ENCODE measurements around the gene PTPRA. TPM values are rescaled to one million over a fixed set of nuclear protein-coding genes. Genes with fewer than 3 reads are reported as not detected.
A peak's percentile ranks its signal among the peaks of the same experiment; 100 is the strongest.

Gene PTPRA
- total and polyA plus RNA-seq, 9 of the 15 experiments (the other 6 are each of a cell fraction or from before 2014, with no cell fraction given) = 3.4 to 80.5 (median 28.0) TPM

DNA sequence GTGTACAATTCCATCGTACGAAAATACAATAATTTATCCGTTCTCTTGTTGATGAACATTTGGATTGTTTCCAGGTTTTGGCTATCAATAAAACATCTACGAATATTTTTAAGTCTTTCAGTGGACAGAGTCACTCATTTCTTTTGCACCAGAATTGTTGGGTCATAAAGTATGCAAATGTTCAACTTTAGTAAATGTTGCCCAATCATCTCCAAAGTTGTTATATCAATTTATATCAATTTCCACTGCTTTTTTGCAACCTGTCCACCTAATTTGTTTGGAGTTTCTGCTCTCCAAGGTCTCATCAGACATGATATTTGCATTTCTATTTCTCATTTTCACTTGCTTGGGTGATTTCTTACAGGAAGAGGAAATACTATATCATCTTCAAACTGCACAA lies 46.6 kb upstream of the PTPRA start:
- H3K27ac ChIP-seq (ENCODE audit: extremely low read depth, low read depth, low read length) = no peak overlapping the region
- peaks cover 2 to 5% of the 10 kb centered on the region in 2 experiments; a peak in 2 of 5 replicates for H3K4me1 ChIP-seq (replicated peaks in 1 of 2; ENCODE audit: control insufficient read depth in 2 of 2, insufficient read depth in 2 of 2, low read length in 2 of 2)
- no peaks in the 10 kb centered on the region for H3K36me3 ChIP-seq (ENCODE audit: control insufficient read depth, insufficient read depth, low read length)
- H3K4me3 ChIP-seq = no peak overlapping the region
- H2AFZ ChIP-seq (ENCODE audit: low read depth, low read length) = no peak overlapping the region
- 24% methylated on average over 4 of the region's 4 CpGs for WGBS (ENCODE audit: insufficient coverage, low coverage, missing lambda C conversion rate)
- no peaks in the 10 kb centered on the region for H3K9me1 ChIP-seq (ENCODE audit: control insufficient read depth, insufficient read depth, low read length)
- no peaks in the 10 kb centered on the region for H3K9me3 ChIP-seq (replicated peaks; ENCODE audit: control insufficient read depth, insufficient read depth, low read depth, low read length)
- H3K79me2 ChIP-seq (ENCODE audit: control insufficient read depth, insufficient read depth, low read length) = no peaks in the 10 kb centered on the region
- intact Hi-C loops (cut with micrococcal nuclease) = no loop called here
- no TSS peak for BruUV-seq (replicated peaks)
- POLR2A ChIA-PET = interaction anchor here (1.1 kb wide), 1 partner anchor 14 kb away, joined by 3 read pairs; the partner anchor contains the start of genes PCED1A and VPS16
- no peaks in the 10 kb centered on the region for H3K27me3 ChIP-seq (ENCODE audit: control insufficient read depth in 2 of 2, insufficient read depth in 2 of 2, low read length in 2 of 2)
- H4K20me1 ChIP-seq (replicated peaks; ENCODE audit: control insufficient read depth, insufficient read depth, low read length) = no peaks in the 10 kb centered on the region
- H3K9ac ChIP-seq (ENCODE audit: insufficient read depth in 1 of 2, low read depth in 2 of 2, low read length in 2 of 2) = no peak overlapping the region
- no peak for FAIRE-seq
- no peak overlapping the region for H3K4me2 ChIP-seq (ENCODE audit: insufficient read depth, low read length)
- no peak for DNase-seq (ENCODE audit: extremely low read depth in 1 of 4, low spot score in 3 of 4)
- TF ChIP-seq ZNF324 (CRISPR knock-in tag; IDR thresholded peaks at IDR 0.05) = no peak
- no peak for TF ChIP-seq CEBPG (CRISPR knock-in tag; IDR thresholded peaks at IDR 0.05)
- TF ChIP-seq CEBPG (tag; conservative IDR thresholded peaks at IDR 0.05 in 1 of 2, IDR thresholded peaks at IDR 0.05 in 1 of 2) = peak in 1 of 2 experiments; percentile 57; a peak in 1 of 4 replicates
- ATAC-seq = no peak
- in situ Hi-C loops (cut with MboI) = no loop called here
- CTCF ChIA-PET (ENCODE audit: low intra/inter-chr PET ratio) = no interaction called here

DNA sequence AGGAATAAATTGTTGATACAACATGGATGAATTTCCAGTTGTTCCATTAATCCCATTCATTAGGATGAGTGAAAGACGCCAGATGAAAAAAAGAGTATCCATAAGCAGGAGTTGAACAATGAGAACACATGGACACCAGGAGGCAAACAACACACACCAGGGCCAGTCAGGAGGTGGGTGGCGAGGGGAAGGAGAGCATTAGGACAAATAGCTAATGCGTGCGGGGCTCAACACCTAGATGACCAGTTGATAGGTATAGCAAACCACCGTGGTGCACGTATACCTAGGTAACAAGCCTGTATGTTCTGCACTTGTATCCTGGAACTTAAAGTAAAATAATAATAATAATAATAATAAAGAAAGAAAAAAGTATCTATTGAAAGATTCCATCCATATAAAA lies 43.9 kb upstream of the PTPRA start:
- BruUV-seq (replicated peaks) = no TSS peak
- no peak overlapping the region for H3K4me2 ChIP-seq (ENCODE audit: insufficient read depth, low read length)
- H4K20me1 ChIP-seq (replicated peaks; ENCODE audit: control insufficient read depth, insufficient read depth, low read length) = no peaks in the 10 kb centered on the region
- H3K4me1 ChIP-seq (replicated peaks in 1 of 2; ENCODE audit: control insufficient read depth in 2 of 2, insufficient read depth in 2 of 2, low read length in 2 of 2) = no peaks in the 10 kb centered on the region; a peak in 1 of 5 replicates
- no peak overlapping the region for H3K4me3 ChIP-seq
- ChIA-PET POLR2A (no interaction called here), CTCF (ENCODE audit: low intra/inter-chr PET ratio) (no interaction called here)
- H3K27ac ChIP-seq (ENCODE audit: extremely low read depth, low read depth, low read length) = no peak overlapping the region
- no peak for ATAC-seq
- H3K36me3 ChIP-seq (ENCODE audit: control insufficient read depth, insufficient read depth, low read length) = no peaks in the 10 kb centered on the region
- TF ChIP-seq ZNF24 (IDR thresholded peaks at IDR 0.05) (no peak), DMBX1 (CRISPR knock-in tag; IDR thresholded peaks at IDR 0.05; ENCODE audit: borderline replicate concordance) (no peak)
- TF ChIP-seq, protein P1, sequence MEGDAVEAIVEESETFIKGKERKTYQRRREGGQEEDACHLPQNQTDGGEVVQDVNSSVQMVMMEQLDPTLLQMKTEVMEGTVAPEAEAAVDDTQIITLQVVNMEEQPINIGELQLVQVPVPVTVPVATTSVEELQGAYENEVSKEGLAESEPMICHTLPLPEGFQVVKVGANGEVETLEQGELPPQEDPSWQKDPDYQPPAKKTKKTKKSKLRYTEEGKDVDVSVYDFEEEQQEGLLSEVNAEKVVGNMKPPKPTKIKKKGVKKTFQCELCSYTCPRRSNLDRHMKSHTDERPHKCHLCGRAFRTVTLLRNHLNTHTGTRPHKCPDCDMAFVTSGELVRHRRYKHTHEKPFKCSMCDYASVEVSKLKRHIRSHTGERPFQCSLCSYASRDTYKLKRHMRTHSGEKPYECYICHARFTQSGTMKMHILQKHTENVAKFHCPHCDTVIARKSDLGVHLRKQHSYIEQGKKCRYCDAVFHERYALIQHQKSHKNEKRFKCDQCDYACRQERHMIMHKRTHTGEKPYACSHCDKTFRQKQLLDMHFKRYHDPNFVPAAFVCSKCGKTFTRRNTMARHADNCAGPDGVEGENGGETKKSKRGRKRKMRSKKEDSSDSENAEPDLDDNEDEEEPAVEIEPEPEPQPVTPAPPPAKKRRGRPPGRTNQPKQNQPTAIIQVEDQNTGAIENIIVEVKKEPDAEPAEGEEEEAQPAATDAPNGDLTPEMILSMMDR (IDR thresholded peaks at IDR 0.05 in 2 of 3, conservative IDR thresholded peaks at IDR 0.05 in 1 of 3; ENCODE audit: insufficient read depth in 2 of 3, low read depth in 1 of 3, low read length in 3 of 3) = 0 out of 6 replicates have a peak, but pooled peaks of 1 of the 3 experiments have one; percentile 2
- H3K9me1 ChIP-seq (ENCODE audit: control insufficient read depth, insufficient read depth, low read length) = no peaks in the 10 kb centered on the region
- in situ Hi-C loops (cut with MboI) (no loop called here), intact Hi-C loops (cut with micrococcal nuclease) (no loop called here)
- H3K9ac ChIP-seq (ENCODE audit: insufficient read depth in 1 of 2, low read depth in 2 of 2, low read length in 2 of 2) = no peak overlapping the region
- H2AFZ ChIP-seq (ENCODE audit: low read depth, low read length) = no peak overlapping the region
- no peaks in the 10 kb centered on the region for H3K27me3 ChIP-seq (ENCODE audit: control insufficient read depth in 2 of 2, insufficient read depth in 2 of 2, low read length in 2 of 2)
- DNase-seq (ENCODE audit: extremely low read depth in 1 of 4, low spot score in 3 of 4) = no peak
- H3K9me3 ChIP-seq (replicated peaks; ENCODE audit: control insufficient read depth, insufficient read depth, low read depth, low read length) = no peaks in the 10 kb centered on the region
- WGBS (ENCODE audit: insufficient coverage, low coverage, missing lambda C conversion rate) = 10% methylated on average over 6 of the region's 6 CpGs
- FAIRE-seq = no peak
- no peaks in the 10 kb centered on the region for H3K79me2 ChIP-seq (ENCODE audit: control insufficient read depth, insufficient read depth, low read length)

All from K562 (cell line).